Dedifferentiated amniotic fluid mesenchymal stem cell (primary cell): Measurements from ENCODE around the gene WDR47.
"Not testable (repeated sequence)": the region's sequence is repeated elsewhere in the genome, so short reads cannot be mapped to it uniquely, and the experiment has no call there.

Experiments used
- DNase-seq: peaks from one replicate; pipeline ENCODE4 v3.0.0-alpha.2; 2016; ENCODE audit errors: extremely low spot score

Gene WDR47

DNA sequence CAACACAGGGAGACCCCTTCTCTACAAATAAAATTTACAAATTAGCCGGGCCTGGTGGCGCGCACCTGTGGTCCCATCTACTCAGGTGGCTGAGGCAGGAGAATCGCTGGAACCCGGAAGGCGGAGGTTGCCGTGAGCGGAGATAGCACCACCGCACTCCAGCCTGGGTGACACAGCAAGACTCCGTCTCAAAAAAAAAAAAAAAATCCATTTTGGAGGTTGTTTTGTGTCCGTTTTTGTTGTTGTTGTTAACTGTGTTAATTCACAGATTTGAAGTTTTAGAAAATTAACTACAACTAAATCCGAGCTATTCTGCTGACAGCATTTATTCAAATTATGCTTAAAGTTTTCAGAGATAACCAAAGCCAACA is 79.2 kb downstream of the WDR47 start:
- DNase-seq, result no peak

- DNase-seq, result no peak
Measured at GRCh38 chr1:108961752-108962486, 80.0 kb downstream of the WDR47 start.

GRCh38 chr1:108961198-108961597 is 80.7 kb downstream of the WDR47 start:
- no peak for DNase-seq

DNA sequence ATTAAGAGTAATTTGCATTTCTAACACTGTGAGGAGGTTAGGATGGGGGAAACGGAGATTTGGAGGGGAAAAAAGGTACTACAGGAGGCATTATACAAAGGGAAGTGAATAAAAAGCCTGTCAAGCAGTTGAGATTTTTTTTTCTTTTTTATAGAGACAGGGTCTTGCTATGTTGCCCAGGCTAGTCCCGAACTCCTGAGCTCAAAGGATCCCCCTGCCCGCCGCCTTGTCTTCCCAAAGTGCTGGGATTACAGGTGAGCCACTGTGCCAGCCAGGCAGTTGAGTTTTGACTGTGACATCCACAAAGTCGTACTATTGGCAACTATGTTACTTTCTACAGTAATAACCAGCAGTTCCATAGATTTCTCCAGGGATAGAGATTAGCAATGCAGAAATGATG is 81.2 kb downstream of the WDR47 start:
- DNase-seq, result no peak

DNA sequence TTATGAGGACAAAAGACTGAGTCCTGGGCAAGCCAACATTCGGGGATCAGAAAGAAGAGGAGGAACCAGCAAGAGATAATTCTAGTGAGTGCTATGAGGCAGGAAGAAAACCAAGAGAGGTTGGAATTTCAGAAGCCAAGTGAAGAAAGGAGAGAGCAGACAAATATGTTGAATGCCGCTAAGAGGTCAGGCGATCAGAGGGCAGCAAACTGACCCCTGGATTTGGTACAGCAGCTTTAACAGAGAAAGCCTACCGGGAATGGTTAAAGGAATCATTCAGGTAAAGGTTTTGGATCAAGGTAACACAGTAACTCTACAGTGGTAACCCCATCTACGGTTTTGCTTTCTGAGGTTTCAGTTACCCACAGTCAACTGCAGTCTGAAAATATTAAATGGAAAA is 84.0 kb downstream of the WDR47 start:
- DNase-seq, result no peak

- no peak for DNase-seq
Measured at GRCh38 chr1:108955881-108956280, 86.0 kb downstream of the WDR47 start.

GRCh38 chr1:108955111-108955510 is 86.8 kb downstream of the WDR47 start:
- no peak for DNase-seq

DNA sequence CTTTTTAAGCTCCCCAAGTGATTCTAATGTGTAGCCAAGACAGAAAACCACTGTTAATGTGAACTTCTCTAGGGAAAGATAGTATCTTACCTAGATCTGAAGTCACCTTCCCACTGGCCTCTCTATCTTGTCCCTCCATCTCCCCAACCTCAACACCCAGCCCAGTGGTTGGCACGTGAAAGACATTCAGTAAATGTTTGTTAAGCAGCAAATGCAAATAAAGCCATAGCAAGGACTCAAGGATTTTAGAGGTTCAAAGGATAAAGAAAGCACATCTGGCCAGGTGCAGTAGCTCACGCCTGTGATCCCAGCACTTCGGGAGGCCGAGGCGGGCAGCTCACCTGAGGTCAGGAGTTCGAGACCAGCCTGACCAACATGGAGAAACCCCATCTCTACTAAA is 88.5 kb downstream of the WDR47 start:
- DNase-seq, result no peak

GRCh38 chr1:108951242-108951641 is 90.7 kb downstream of the WDR47 start:
- DNase-seq, result no peak

DNA sequence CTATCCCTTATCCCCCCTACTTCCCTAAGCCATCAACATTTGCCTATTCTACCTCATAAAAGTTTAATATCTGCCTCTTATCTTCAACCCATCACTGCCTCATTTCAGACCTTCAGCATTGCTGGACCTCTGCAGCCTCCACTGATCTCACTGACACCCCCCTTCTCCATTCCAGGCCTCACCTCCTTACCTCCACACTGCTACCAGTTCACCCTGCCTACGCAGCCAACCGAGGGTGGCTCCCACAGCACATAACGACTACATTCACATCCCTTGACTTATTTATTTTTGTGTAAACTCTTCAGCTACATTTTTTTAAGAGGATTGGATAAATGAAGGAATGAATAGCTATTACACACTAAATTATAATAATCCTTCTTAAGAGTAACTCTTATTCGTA is 92.9 kb downstream of the WDR47 start:
- no peak for DNase-seq

GRCh38 chr1:108947871-108948525 is 93.9 kb downstream of the WDR47 start:
- no peak for DNase-seq

DNA sequence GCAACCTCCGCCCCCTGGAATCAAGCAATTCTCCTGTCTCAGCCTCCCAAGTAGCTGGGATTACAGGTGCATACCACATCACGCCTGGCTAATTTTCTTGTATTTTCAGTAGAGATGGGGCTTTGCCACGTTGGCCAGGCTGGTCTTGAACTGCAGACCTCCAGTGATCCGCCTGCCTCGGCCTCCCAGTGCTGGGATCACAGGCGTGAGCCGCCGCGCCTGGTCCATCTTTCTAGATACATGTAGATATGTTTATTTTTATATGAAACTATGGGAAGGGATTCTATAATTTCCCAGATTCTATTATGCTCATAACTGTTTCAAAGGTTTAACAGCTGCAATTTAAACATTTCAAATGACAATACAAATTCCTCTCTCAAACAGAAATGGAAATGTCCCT is 105.7 kb downstream of the WDR47 start:
- DNase-seq, result no peak

DNA sequence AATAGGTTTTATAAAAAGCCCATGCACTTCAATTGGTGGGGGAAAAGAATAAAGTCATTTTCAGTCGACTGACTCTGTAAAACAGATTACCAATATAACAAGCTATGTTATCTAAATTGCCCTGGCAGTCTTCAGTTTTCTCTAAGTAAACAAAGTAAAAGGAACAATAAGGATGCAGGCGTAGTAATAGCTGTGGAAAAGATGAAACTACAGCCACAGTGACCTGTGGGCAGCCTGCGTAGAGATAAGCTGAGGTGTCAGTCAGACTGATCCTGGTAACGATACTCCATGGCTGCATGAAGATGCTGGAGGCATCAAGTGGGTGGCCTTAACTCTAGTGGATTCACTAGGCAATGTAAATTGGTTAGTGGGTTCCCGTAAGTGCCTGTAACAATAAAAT is 108.0 kb downstream of the WDR47 start:
- no peak for DNase-seq

GRCh38 chr1:108927565-108927964 is 114.3 kb downstream of the WDR47 start:
- DNase-seq, result not testable (repeated sequence)

- no peak for DNase-seq
Measured at GRCh38 chr1:108925920-108926319, 116.0 kb downstream of the WDR47 start.
